Measurements from ENCODE around the gene PCYT1A.

DNA sequence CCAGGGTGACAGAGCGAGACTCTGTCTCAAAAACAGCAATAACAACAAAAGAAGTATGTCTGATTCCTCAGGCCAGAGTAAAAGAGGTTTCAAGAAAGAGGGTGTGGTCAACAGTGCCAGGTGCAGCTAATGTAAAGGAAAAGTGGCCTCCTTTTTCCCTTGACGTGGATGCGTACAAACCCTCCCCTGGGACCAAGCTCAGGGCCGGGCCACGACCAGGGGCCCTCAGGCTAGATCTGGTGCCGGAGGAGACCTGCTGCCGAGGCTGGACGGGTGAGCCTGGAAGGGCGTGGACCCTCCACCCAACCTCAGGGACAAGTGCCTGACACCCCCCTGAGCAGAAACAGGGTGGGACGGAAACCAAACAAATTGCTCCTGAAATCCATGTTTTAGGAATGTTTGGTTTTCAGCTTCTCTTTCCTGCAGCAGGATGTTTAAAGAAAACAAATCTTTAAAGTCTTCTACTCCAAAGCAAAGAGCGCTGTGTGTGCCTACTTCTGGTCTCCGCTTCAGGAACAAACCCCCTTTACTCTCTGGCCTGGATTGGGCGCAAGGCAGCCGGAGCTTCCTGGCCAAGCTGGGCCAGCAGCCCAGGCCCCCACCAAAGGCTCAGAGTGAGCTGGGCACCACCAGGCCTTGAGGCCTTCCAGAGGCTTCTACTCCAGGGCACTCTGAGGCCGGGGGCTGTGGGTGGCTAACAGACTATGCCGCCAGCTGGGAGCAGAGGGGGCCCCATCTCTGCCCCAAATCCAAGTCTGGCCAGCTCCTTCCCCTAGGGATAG lies 97.8 kb downstream of the PCYT1A start:
- no peak for TF ChIP-seq POLR2AphosphoS5 (IDR thresholded peaks at IDR 0.05; ENCODE audit: low read depth, low read length)
- TF ChIP-seq, protein P1, sequence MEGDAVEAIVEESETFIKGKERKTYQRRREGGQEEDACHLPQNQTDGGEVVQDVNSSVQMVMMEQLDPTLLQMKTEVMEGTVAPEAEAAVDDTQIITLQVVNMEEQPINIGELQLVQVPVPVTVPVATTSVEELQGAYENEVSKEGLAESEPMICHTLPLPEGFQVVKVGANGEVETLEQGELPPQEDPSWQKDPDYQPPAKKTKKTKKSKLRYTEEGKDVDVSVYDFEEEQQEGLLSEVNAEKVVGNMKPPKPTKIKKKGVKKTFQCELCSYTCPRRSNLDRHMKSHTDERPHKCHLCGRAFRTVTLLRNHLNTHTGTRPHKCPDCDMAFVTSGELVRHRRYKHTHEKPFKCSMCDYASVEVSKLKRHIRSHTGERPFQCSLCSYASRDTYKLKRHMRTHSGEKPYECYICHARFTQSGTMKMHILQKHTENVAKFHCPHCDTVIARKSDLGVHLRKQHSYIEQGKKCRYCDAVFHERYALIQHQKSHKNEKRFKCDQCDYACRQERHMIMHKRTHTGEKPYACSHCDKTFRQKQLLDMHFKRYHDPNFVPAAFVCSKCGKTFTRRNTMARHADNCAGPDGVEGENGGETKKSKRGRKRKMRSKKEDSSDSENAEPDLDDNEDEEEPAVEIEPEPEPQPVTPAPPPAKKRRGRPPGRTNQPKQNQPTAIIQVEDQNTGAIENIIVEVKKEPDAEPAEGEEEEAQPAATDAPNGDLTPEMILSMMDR (IDR thresholded peaks at IDR 0.05), result no peak
- TF ChIP-seq SIN3A (IDR thresholded peaks at IDR 0.05; ENCODE audit: borderline replicate concordance, insufficient read depth, low read depth, low read length), result no peak
- TF ChIP-seq, protein P2, sequence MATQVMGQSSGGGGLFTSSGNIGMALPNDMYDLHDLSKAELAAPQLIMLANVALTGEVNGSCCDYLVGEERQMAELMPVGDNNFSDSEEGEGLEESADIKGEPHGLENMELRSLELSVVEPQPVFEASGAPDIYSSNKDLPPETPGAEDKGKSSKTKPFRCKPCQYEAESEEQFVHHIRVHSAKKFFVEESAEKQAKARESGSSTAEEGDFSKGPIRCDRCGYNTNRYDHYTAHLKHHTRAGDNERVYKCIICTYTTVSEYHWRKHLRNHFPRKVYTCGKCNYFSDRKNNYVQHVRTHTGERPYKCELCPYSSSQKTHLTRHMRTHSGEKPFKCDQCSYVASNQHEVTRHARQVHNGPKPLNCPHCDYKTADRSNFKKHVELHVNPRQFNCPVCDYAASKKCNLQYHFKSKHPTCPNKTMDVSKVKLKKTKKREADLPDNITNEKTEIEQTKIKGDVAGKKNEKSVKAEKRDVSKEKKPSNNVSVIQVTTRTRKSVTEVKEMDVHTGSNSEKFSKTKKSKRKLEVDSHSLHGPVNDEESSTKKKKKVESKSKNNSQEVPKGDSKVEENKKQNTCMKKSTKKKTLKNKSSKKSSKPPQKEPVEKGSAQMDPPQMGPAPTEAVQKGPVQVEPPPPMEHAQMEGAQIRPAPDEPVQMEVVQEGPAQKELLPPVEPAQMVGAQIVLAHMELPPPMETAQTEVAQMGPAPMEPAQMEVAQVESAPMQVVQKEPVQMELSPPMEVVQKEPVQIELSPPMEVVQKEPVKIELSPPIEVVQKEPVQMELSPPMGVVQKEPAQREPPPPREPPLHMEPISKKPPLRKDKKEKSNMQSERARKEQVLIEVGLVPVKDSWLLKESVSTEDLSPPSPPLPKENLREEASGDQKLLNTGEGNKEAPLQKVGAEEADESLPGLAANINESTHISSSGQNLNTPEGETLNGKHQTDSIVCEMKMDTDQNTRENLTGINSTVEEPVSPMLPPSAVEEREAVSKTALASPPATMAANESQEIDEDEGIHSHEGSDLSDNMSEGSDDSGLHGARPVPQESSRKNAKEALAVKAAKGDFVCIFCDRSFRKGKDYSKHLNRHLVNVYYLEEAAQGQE (IDR thresholded peaks at IDR 0.05; ENCODE audit: insufficient read depth in 1 of 2, low read depth in 2 of 2, low read length in 1 of 2), result no peak
- TF ChIP-seq TCF7L2 (IDR thresholded peaks at IDR 0.05; ENCODE audit: low read depth, low read length), result no peak
